MG63 (cell line): ENCODE data around the gene SH2D4B. TPM values are rescaled to one million over a fixed set of nuclear protein-coding genes. Genes with fewer than 3 reads are reported as not detected.

Experiments used
- DNase-seq: peaks from one replicate; pipeline ENCODE4 v3.0.0-alpha.2; 2020
- H3K27me3 ChIP-seq: fragments of 250-450 bp; sonication (Bioruptor Pico); 2 replicates; pipeline ENCODE4 v1.5.1; 2020; ENCODE audit warnings: mild to moderate bottlenecking, moderate library complexity
- H3K36me3 ChIP-seq: fragments of 250-450 bp; sonication (Bioruptor Pico); 2 replicates; pipeline ENCODE4 v1.5.1; 2020; ENCODE audit warnings: mild to moderate bottlenecking, moderate library complexity
- H3K4me3 ChIP-seq: fragments of 250-450 bp; sonication (Bioruptor Pico); 2 replicates; pipeline ENCODE4 v1.5.1; 2020; ENCODE audit warnings: mild to moderate bottlenecking, moderate library complexity
- H3K9me3 ChIP-seq: fragments of 250-450 bp; sonication (Bioruptor Pico); 2 replicates; pipeline ENCODE4 v1.5.1; 2020; ENCODE audit warnings: mild to moderate bottlenecking, moderate library complexity
- total RNA-seq: library from RNA; depleted of rRNA; stranded (reverse); fragments of >200 nt; shearing (Covaris generic); gene quantifications from 2 replicates; pipeline ENCODE4 v1.2.3, GENCODE V29; 2014; ENCODE audit warnings: low replicate concordance

Gene SH2D4B
- total RNA-seq, 1 experiment from 2014 or later = not detected

DNA sequence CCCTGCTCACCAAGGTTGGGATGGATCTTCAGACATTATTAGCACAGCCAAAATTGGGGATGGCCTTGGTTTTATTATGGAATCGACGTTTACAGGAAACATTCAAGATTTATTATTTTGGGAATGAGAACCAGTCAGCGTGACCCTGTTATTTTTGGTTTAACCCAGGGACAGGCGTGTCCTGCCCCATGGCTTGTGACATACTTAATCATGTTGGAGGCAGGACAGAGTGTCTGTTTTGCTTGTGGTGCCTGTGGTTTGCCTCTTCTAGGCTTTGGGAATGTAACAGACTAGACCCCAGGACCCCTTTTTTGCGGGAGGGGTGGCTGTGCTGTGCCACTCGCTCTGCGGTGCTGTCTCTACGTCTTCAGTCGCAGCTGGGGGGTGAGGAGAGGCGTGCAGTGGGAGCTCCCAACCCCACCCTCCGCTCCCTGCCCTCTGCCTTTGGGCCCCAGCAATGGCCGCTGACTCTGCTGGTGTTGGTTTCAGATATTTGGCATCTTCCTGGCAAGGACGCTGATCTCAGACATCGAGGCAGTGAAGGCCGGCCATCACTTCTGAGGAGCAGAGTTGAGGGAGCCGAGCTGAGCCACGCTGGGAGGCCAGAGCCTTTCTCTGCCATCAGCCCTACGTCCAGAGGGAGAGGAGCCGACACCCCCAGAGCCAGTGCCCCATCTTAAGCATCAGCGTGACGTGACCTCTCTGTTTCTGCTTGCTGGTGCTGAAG, 20.1 kb upstream of the SH2D4B start:
- no peaks in the 10 kb centered on the region for H3K9me3 ChIP-seq
- H3K4me3 ChIP-seq = no peak overlapping the region
- no peak for DNase-seq
- peaks cover 2% of the 10 kb centered on the region for H3K36me3 ChIP-seq
- H3K27me3 ChIP-seq = no peaks in the 10 kb centered on the region

DNA sequence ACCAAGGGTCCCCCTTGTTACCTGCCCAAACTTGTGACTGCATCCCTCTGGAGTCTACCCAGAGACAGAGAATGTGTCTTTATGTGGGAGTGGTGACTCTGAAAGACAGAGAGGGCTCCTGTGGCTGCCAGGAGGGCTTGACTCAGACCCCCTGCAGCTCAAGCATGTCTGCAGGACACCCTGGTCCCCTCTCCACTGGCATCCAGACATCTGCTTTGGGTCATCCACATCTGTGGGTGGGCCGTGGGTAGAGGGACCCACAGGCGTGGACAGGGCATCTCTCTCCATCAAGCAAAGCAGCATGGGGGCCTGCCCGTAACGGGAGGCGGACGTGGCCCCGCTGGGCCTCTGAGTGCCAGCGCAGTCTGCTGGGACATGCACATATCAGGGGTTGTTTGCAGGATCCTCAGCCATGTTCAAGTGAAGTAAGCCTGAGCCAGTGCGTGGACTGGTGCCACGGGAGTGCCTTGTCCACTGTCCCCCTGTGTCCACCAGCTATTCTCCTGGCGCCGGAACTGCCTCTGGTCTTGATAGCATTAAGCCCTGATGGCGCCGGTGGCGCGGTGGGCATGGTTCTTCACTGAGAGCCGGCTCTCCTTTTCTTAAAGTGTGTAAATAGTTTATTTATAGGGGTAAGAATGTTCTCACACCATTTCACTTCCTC, 19.4 kb upstream of the SH2D4B start:
- DNase-seq = no peak
- Histone ChIP-seq H3K27me3 (no peaks in the 10 kb centered on the region), H3K4me3 (no peak overlapping the region), H3K9me3 (no peaks in the 10 kb centered on the region), H3K36me3 (no peaks in the 10 kb centered on the region; the same call in none of the 2 replicates)

DNA sequence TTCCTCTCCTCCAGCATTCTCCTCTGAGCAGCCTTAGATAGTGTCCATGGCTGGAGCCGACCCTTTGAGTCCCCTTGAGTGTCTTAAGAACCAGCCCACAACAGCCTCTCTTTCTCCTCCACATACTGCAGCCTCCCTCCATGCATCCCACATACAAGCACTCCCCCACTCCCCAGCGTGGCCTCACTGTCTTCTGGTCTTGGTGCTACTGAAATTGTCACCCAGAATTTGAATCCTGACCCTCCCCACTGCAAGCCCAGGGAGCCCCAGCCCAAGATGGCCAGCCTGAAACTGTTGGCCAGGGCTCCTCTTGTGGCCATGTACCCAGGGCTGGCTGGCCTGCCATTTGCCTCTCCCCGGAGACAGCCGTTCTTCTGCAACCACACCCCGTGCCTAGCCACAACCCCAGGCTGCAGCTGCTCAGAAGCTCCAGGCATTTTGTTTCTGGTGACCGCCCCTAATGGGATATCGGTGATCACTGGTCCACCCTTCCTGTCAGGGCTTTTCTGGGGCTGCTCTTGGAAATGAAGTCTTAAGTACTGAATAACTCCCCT, 18.8 kb upstream of the SH2D4B start:
- Histone ChIP-seq H3K9me3 (no peaks in the 10 kb centered on the region), H3K4me3 (no peak overlapping the region), H3K36me3 (no peaks in the 10 kb centered on the region; the same call in 1 of the 2 replicates), H3K27me3 (no peaks in the 10 kb centered on the region)
- no peak for DNase-seq

DNA sequence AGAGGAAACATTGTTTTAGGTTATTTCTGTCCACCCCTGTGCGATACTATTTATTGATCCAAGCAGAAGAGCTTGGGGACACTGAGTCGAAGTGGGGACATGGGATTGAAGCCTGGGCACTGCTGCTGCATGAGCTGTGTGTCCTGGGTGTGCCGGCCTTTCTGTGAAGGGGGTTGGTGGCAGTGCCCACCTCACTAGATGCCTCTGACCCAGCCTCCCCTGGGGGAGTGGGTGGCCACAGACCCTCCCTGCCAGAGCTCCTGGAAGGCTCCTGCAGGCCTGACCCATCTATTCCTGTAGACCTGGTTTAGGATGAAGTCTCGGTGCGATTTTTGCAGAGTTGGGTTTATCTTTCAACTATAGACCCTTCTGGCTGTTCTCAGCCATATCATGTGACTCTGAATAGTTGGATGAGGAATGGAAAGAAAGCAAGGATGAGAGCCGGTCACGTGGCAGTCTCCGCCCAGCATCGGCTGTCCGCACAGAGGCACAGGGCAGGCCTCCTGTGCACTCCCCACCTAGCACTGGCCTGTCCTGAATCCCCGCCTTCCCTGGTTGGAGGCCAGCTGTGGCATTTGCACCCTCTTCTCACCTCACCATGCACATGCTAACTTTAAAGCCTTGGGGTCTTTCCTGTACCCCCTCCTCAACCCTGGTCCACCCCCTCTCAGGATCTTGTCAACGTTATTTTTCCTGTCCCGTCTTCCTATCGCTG, 17.6 kb upstream of the SH2D4B start:
- H3K9me3 ChIP-seq = no peaks in the 10 kb centered on the region
- H3K27me3 ChIP-seq = no peaks in the 10 kb centered on the region
- DNase-seq = no peak
- no peaks in the 10 kb centered on the region; the same call in 1 of the 2 replicates for H3K36me3 ChIP-seq
- H3K4me3 ChIP-seq = no peak overlapping the region

DNA sequence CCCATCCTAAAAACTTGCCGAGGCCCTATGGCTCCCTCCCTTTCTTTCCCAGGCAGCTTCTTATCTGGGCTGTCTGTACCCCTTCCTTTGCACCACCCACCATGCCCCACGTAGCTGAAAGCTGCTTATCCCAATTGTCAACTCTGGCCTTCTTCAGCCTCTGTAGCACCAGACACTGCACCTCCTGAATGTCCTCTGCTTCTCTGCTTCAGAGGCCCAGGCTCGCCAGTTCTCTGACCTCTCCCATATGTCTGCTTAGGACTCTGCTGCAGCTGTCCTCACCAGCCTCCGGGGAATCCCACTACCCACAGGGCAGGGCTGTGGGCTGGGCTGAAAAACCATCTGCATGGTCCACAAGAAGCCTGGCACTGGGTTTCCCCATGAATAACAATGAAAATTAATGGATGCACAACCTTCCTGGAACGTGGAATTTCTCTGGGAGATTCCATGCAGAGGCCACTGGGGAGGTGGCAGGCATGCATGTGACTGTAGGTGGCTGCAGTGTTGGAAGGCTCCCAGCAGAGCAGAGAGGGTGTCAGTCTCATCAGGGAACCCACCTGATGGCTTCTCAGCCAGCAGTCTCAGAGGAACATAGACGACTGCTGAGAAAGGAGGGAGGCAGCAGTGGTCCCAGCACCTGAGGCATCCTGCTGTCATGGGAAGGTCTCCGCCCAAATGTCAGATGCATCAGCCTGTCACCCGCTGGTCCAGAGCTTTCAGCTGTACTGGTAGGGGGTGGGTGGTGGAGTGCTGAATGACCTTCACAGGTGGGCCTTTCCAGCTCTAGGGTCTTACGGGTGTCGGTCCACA, 16.8 kb upstream of the SH2D4B start:
- Histone ChIP-seq H3K36me3 (no peaks in the 10 kb centered on the region; the same call in 1 of the 2 replicates), H3K27me3 (no peaks in the 10 kb centered on the region), H3K9me3 (no peaks in the 10 kb centered on the region), H3K4me3 (no peak overlapping the region)
- DNase-seq = no peak

DNA sequence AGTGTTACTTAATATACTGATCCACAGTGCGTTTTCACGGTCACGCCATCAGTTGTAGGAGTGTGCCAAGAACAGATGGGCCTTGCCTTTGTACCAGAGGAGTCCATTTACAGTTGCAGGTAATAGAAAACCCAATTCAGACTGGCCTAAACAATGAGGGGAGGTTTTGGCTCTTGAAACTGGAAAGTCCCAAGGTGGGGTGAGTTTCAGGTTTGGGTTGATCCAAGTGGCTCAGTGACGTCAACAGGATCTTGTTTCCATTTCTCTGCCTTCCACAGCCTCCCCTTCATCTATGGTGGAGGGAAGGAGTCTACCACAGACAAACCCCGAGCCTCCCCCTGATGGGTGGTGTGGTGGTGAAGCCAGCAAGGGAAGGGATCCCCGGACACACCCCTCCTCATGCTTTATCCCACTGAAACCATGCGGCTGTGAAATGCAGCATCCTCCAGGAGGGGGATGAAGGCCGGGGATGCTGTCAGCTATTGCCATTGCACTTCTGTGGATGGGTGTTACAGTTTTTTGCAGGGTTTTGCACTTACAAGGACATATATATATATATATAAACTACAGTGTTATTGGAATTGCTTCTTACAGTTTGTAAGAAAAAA, 14.8 kb upstream of the SH2D4B start:
- Histone ChIP-seq H3K36me3 (no peaks in the 10 kb centered on the region; the same call in 1 of the 2 replicates), H3K27me3 (no peaks in the 10 kb centered on the region), H3K9me3 (no peaks in the 10 kb centered on the region), H3K4me3 (no peak overlapping the region)
- DNase-seq = no peak

DNA sequence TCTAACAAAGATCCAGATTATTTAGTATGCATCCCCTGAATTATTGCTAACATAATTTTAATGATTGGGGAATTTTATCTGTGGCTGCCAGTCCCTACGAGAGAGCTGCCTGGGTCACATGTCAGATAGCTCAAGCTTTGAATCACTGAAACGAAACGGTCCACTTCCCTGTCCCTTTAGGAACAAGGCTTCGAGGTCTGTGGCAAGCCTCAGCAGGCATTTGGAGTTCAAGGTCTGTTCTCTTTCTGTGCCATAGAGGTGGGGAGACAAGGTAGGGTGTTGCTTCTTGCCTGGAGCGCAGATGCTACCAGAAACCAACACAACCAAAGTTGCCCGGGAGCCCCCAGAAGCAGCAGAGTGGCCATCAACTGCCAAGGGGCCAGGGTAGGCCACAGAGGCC, 13.9 kb upstream of the SH2D4B start:
- no peaks in the 10 kb centered on the region for H3K27me3 ChIP-seq
- no peaks in the 10 kb centered on the region for H3K9me3 ChIP-seq
- DNase-seq = no peak
- H3K4me3 ChIP-seq = no peak overlapping the region
- no peaks in the 10 kb centered on the region; the same call in 1 of the 2 replicates for H3K36me3 ChIP-seq

DNA sequence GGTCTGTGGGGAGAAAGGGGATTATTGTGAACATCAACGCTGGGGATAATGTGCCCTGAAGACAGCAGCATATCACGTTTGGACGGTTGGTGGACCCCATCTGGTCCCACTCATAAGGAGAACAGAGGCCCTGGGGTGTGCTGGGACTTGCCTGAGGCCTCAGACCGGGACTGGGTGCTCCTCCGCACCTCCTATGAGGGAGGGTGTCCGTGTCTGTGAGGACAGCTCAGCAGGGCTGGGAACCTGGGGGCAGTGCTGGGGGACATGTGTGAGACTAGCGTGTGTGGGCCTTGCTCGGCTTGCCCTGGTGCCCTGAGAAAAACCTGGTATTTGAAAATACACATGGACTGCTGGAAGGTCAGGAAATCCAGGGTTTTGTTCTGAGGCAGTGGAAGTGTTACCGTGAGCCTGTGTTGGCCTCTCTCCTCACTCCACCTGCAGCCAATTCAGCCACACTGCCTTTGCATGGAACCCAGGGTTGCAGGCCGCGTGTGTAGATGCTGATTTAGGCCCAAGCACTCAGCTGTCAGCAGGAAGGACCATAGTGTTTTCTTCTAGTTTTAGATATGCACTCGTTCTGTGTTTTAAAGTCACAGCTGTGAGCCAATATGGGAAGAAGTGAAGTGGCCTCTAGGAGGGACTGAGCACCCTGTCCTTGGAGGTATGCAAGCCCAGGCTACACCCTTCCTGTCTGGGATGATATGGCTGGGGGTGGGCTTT, 13.4 kb upstream of the SH2D4B start:
- Histone ChIP-seq H3K9me3 (no peaks in the 10 kb centered on the region), H3K4me3 (no peak overlapping the region), H3K36me3 (no peaks in the 10 kb centered on the region; the same call in 1 of the 2 replicates), H3K27me3 (no peaks in the 10 kb centered on the region)
- no peak for DNase-seq

DNA sequence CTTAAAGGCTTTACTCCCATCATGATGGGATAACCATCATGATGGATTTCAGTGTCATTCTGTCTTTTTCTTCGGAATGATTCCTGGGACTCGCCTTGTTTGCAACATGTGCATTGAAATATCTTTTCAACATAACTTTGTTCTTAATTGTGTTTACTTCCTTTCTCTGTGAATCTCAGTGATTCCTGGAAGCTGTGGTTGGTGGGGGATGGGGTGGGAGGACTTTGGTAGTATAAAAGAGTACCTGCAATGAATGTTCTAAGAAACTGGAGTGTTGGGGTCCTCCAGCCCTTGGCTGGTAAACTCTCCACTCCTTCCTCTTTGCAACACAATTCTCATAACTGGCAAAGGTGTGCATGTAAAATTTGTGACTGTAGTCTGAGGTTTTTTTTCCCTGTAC, 11.5 kb upstream of the SH2D4B start:
- H3K27me3 ChIP-seq = no peaks in the 10 kb centered on the region
- H3K4me3 ChIP-seq = no peak overlapping the region
- H3K36me3 ChIP-seq = no peaks in the 10 kb centered on the region
- DNase-seq = no peak
- H3K9me3 ChIP-seq = no peaks in the 10 kb centered on the region

DNA sequence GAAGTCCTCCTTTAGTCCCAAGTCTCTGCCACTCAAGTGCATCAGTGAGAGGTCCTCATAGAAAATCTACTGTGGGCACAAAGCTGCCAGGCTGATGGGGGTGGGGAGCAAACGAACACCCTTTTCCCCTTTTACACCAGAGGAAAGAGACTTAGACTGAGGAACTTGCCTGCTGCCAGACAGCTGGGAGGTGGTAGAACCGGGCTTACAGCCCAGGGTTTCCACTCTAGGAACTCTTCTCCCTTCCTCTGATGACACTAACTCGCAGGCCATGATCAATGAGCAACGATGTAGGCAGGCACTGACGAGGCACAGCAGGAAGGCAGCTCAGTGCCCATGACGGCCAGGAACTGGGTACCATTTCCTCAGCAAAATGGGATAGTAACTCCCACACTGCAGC, 11.0 kb upstream of the SH2D4B start:
- no peak for DNase-seq
- Histone ChIP-seq H3K36me3 (no peaks in the 10 kb centered on the region), H3K27me3 (no peaks in the 10 kb centered on the region), H3K9me3 (no peaks in the 10 kb centered on the region), H3K4me3 (no peak overlapping the region)

DNA sequence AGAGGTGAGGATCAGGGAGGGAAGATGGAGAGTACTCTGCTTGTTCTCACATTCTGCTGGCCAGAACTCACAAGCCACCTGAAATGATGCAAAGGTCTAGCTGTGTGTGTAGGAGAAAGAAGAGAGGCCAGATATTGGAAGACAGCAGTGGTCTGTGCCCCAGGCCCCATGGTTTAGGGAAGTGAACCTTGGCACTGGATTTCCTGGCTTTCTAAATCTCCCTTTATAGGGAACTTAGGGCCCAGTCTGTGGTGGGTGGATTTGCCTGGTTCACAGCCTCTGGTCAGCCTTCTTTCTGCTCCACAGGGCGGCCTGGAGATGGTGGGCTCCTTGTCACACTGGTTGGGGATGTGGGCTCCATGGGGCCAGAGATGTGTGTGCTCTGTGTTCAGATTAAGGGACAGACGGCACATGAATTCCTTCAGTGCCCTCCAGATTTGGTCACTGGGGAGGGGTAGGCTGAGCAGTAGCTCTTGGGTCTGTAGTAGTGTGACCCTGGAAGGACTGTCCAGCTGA, 9.5 kb upstream of the SH2D4B start:
- no peaks in the 10 kb centered on the region for H3K36me3 ChIP-seq
- no peak overlapping the region for H3K4me3 ChIP-seq
- no peaks in the 10 kb centered on the region for H3K27me3 ChIP-seq
- H3K9me3 ChIP-seq = no peaks in the 10 kb centered on the region
- DNase-seq = no peak

DNA sequence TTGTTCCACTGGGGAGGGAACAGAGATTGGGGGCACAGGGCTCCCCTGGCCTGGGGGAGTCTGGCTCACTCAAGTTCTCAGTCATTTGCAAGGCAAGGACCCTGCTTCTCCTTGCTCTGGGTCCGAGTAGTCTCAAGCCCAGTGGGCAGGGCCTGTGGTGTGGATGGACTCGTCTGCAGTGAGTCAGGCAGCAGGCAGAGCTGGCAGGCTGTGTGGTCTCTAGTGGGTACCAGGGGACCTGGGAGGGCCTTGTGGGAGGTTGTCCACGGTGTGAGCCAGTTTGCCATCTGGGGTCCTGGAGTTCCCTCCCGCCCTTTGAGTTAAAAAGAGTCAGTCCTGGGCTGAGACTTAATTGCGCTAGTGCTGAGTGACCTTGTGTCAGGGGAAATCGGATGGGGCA, 8.8 kb upstream of the SH2D4B start:
- Histone ChIP-seq H3K36me3 (no peaks in the 10 kb centered on the region), H3K4me3 (no peak overlapping the region), H3K27me3 (no peaks in the 10 kb centered on the region), H3K9me3 (no peaks in the 10 kb centered on the region)
- DNase-seq = no peak

DNA sequence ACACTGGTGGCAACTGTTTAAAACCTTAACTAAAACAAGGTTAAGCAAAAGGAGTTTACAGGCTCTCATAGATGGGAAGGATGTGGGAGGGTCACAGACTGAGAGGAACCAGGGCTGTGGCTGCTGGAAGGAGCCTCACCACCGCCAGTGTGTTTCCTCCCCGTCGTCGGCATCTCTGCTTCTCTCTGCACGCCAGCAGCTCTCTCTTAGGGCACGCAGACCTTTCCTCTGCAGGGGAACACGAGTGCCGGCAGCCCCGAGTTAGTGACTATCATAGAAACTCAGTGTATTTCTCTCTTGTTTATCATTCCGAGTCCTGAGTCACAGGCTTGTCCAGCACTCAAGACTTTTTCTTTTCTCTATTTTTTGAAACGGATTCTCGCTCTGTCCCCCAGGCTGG, 8.1 kb upstream of the SH2D4B start:
- H3K36me3 ChIP-seq = no peaks in the 10 kb centered on the region
- H3K27me3 ChIP-seq = no peaks in the 10 kb centered on the region
- no peak for DNase-seq
- H3K4me3 ChIP-seq = no peak overlapping the region
- no peaks in the 10 kb centered on the region for H3K9me3 ChIP-seq

DNA sequence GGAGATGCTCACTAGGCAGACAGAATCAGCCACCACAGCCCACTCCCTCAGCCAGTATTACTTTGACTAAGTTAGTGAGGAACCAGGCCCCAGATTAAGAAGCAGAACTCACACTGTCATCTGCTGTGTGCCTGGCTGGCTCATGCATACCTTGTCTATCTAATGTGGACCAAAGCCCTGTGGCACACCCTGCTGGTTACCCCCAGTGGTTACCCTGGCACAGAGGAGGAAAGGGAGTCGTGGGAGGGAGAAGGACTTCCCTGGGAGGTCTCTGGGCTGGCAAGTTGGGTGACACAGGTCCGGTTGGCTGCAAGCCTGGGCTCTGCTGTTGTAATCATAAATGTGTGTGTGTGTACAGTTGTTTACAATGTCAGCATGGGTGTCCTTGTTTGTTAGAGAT, 7.5 kb upstream of the SH2D4B start:
- peak; percentile 41 for DNase-seq

DNA sequence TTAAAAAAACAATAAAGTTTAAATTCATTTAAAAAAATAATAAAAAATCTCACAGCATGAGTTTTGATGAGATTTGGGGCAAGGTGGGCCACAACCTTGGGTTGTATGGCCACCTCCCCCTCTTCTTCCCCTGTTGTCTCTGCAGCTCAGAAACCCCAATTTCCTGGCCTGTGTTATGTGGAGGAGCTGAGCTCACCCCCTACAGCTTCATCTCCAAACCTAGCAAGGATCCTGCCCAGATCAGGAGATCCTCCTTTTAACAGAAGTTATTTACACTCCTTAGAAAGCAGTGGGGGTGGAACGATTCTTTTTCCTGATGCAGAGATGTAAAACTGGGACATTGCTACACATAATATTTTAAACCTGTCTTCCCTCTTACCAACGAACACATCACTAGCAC, 6.9 kb upstream of the SH2D4B start:
- Histone ChIP-seq H3K9me3 (no peaks in the 10 kb centered on the region), H3K4me3 (no peak overlapping the region), H3K36me3 (no peaks in the 10 kb centered on the region), H3K27me3 (no peaks in the 10 kb centered on the region)
- DNase-seq = no peak

More for the DNA sequence above, 7.5 kb upstream of the SH2D4B start:
- no peaks in the 10 kb centered on the region for H3K9me3 ChIP-seq
- H3K36me3 ChIP-seq = no peaks in the 10 kb centered on the region
- no peaks in the 10 kb centered on the region for H3K27me3 ChIP-seq
- no peak overlapping the region for H3K4me3 ChIP-seq
